Skeletal muscle satellite cell (primary cell): ENCODE measurements around the gene TOX2. TPM values are rescaled to one million over a fixed set of nuclear protein-coding genes. Genes with fewer than 3 reads are reported as not detected.
A peak's percentile ranks its signal among the peaks of the same experiment; 100 is the strongest.

Experiments used
- H3K27me3 ChIP-seq: 2 replicates; pipeline ENCODE4 v1.7.0; 2013; ENCODE audit warnings: low read length; ENCODE audit not compliant: control insufficient read depth, insufficient read depth
- H3K36me3 ChIP-seq: 2 replicates; pipeline ENCODE4 v1.7.0; 2013; ENCODE audit warnings: mild to moderate bottlenecking, control low read depth, low read length; ENCODE audit not compliant: insufficient read depth
- H3K4me1 ChIP-seq: 2 replicates; pipeline ENCODE4 v1.7.0; 2013; ENCODE audit warnings: low read length; ENCODE audit not compliant: control insufficient read depth, insufficient read depth
- H3K4me2 ChIP-seq: 2 replicates; pipeline ENCODE4 v1.7.0; 2013; ENCODE audit warnings: mild to moderate bottlenecking, low read length
- H3K4me3 ChIP-seq: 2 replicates; pipeline ENCODE4 v1.7.0; 2013; ENCODE audit warnings: low read length
- H3K9ac ChIP-seq: 2 replicates; pipeline ENCODE4 v1.7.0; 2013; ENCODE audit warnings: mild to moderate bottlenecking, low read depth, low read length, moderate library complexity
- H3K9me3 ChIP-seq: replicated peaks from 2 replicates; pipeline ENCODE4 v1.7.0; 2013; ENCODE audit warnings: mild to moderate bottlenecking, control low read depth, low read length
- total RNA-seq: library from RNA; depleted of rRNA; stranded (reverse); fragments of >200 nt; gene quantifications from 2 replicates; pipeline ENCODE4 v1.2.3, GENCODE V29; 2012; rRNA removed

Gene TOX2
- total RNA-seq: 0.22 and 0.76 TPM in 2 replicates

DNA sequence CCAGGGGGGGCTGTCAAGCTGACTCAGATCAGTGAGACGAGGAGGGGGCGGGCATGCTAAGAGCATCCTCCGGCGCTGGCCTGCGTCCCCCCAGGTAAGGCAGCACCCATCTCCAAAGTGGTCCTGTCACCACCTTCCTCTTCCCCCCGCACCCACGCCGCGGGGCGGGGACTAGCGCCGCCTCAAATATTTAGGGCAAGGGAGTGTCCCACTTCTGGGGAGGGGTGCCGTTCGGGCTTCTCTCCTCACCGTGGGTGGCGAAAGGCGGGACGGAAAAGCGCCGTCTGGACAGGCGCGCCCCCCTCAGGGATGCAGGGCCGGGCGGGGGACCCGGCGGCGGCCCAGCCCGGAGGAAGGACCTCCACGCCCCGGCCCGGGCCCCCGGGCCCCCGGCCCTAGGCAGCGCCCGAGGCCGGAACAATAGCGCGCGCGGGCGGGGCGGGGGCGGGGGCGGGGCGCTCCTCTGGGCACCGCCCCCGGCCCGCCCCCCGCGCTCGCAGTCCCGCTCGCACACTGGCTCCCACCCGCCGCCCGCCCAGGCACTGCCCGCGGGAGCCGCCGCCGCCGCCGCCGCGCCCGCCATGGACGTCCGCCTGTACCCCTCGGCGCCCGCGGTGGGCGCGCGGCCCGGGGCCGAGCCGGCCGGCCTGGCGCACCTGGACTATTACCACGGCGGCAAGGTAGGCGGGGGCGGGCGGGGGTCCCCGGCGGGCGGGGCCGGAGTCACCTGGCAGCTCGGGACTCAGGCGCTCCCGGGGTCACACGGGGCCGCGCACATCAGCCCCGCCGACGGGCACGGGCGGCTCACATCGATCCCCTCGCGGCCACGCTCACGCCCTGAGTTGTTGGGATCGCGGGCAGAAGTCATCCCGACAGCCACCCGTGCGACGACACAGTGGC lies at the start of gene TOX2:
TSS of gene TOX2 (plus strand) at position 542 of the 900 bp plus-strand sequence. CDS start at position 582, 40 bp downstream.
- Histone ChIP-seq H3K4me1 (peaks cover 13% of the 10 kb centered on the region), H3K4me2 (peak within 1 kb of the TSS; percentile 54), H3K4me3 (peak within 1 kb of the TSS; percentile 20), H3K36me3 (no peaks in the 10 kb centered on the region), H3K27me3 (peaks cover 73% of the 10 kb centered on the region), H3K9ac (no peak within 1 kb of the TSS), H3K9me3 (peaks cover 12% of the 10 kb centered on the region)

DNA sequence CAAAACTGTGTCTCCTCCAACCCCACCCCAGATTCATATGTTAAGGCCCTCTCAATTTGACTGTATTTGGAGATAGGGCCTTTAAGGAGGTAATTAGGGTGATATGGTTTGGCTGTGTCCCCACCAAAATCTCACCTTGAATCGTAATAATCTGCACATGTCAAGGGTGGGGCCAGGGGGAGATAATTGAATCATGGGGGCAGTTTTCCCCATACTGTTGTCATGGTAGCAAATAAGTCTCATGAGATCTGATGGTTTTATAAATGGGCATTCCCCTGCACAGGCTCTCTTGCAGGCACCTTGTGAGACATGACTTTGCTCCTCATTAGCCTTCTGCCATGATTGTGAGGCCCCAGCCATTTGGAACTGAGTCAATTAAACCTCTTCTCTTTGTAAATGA lies 46.6 kb upstream of the TOX2 start:
- no peak overlapping the region for H3K4me3 ChIP-seq
- no peaks in the 10 kb centered on the region for H3K4me1 ChIP-seq
- H3K27me3 ChIP-seq: peaks cover 10% of the 10 kb centered on the region
- H3K9me3 ChIP-seq: no peaks in the 10 kb centered on the region
- no peak overlapping the region for H3K9ac ChIP-seq
- no peaks in the 10 kb centered on the region for H3K36me3 ChIP-seq
- no peak overlapping the region for H3K4me2 ChIP-seq

- H3K27me3 ChIP-seq: peaks cover 2% of the 10 kb centered on the region
- no peak overlapping the region for H3K4me2 ChIP-seq
- H3K4me1 ChIP-seq: no peaks in the 10 kb centered on the region
- no peaks in the 10 kb centered on the region for H3K36me3 ChIP-seq
- H3K9ac ChIP-seq: no peak overlapping the region
- H3K9me3 ChIP-seq: no peaks in the 10 kb centered on the region
- no peak overlapping the region for H3K4me3 ChIP-seq
These were observed 44.2 kb upstream of the TOX2 start for GRCh38 chr20:43870484-43870883.

GRCh38 chr20:43878776-43879175 lies 35.9 kb upstream of the TOX2 start:
- Histone ChIP-seq H3K9me3 (no peaks in the 10 kb centered on the region), H3K4me2 (no peak overlapping the region), H3K4me1 (no peaks in the 10 kb centered on the region), H3K9ac (no peak overlapping the region), H3K4me3 (no peak overlapping the region), H3K36me3 (no peaks in the 10 kb centered on the region), H3K27me3 (peaks cover 33% of the 10 kb centered on the region)

GRCh38 chr20:43893930-43894329 lies 20.7 kb upstream of the TOX2 start:
- H3K4me1 ChIP-seq: no peaks in the 10 kb centered on the region
- no peak overlapping the region for H3K9ac ChIP-seq
- no peaks in the 10 kb centered on the region for H3K36me3 ChIP-seq
- H3K4me2 ChIP-seq: no peak overlapping the region
- peaks cover 28% of the 10 kb centered on the region for H3K27me3 ChIP-seq
- H3K9me3 ChIP-seq: peaks cover 4% of the 10 kb centered on the region
- H3K4me3 ChIP-seq: no peak overlapping the region

- no peak overlapping the region for H3K4me2 ChIP-seq
- no peak overlapping the region for H3K9ac ChIP-seq
- H3K27me3 ChIP-seq: peaks cover 32% of the 10 kb centered on the region
- no peaks in the 10 kb centered on the region for H3K36me3 ChIP-seq
- peaks cover 4% of the 10 kb centered on the region for H3K9me3 ChIP-seq
- H3K4me1 ChIP-seq: no peaks in the 10 kb centered on the region
- H3K4me3 ChIP-seq: no peak overlapping the region
These were observed 20.2 kb upstream of the TOX2 start for GRCh38 chr20:43894491-43894890.

- Histone ChIP-seq H3K9me3 (peaks cover 2% of the 10 kb centered on the region), H3K4me1 (no peaks in the 10 kb centered on the region), H3K4me3 (no peak overlapping the region), H3K9ac (no peak overlapping the region), H3K4me2 (no peak overlapping the region), H3K36me3 (no peaks in the 10 kb centered on the region), H3K27me3 (peaks cover 32% of the 10 kb centered on the region)
These were observed 19.4 kb upstream of the TOX2 start for GRCh38 chr20:43895235-43895634.

- H3K9ac ChIP-seq: no peak overlapping the region
- peaks cover 20% of the 10 kb centered on the region for H3K27me3 ChIP-seq
- H3K9me3 ChIP-seq: no peaks in the 10 kb centered on the region
- no peaks in the 10 kb centered on the region for H3K4me1 ChIP-seq
- H3K4me2 ChIP-seq: no peak overlapping the region
- no peak overlapping the region for H3K4me3 ChIP-seq
- no peaks in the 10 kb centered on the region for H3K36me3 ChIP-seq
These were observed 15.2 kb upstream of the TOX2 start for GRCh38 chr20:43899274-43900120.

DNA sequence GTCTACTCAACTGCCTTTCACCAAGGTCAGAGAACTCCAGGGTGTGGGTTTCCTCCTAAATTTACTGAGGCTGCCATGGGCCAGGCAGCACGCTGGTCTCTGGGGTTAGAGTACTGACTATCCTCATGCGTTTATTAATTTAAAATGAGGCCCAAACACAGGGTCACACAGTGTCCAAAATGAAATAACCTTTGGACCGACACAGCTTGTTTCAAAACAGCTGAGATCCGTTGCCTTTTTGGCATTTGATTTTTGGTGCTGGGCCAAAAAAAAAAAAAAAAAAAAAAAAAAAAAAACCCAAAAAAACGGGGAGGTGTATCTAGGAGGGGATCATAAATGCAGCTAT lies 14.6 kb upstream of the TOX2 start:
- H3K9me3 ChIP-seq: no peaks in the 10 kb centered on the region
- no peaks in the 10 kb centered on the region for H3K4me1 ChIP-seq
- no peak overlapping the region for H3K4me2 ChIP-seq
- peaks cover 20% of the 10 kb centered on the region for H3K27me3 ChIP-seq
- H3K9ac ChIP-seq: no peak overlapping the region
- no peak overlapping the region for H3K4me3 ChIP-seq
- H3K36me3 ChIP-seq: no peaks in the 10 kb centered on the region

DNA sequence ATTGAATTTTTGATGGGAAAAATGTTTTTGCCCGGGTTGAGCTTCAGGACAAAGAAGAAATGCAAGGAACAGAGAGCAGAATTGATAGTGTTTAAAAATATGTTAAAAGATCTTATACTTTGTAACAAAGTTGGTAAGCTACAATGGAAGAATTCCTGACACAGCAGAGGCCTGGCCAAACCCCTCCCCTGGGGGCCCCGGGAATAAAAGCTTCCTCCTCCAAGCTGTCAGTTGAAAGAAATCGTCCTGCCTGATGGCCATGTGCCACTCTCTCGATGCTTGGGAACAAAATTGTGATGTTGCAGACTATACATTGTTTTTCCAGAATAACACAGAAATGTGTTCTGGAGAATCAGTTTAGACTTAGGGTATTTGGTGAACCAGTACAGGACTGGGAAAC lies 14.2 kb upstream of the TOX2 start:
- H3K4me2 ChIP-seq: no peak overlapping the region

GRCh38 chr20:43901296-43901695 lies 13.4 kb upstream of the TOX2 start:
- H3K9ac ChIP-seq: no peak overlapping the region
- H3K4me3 ChIP-seq: no peak overlapping the region
- H3K27me3 ChIP-seq: peaks cover 21% of the 10 kb centered on the region
- no peaks in the 10 kb centered on the region for H3K9me3 ChIP-seq
- no peaks in the 10 kb centered on the region for H3K4me1 ChIP-seq
- no peak overlapping the region for H3K4me2 ChIP-seq
- no peaks in the 10 kb centered on the region for H3K36me3 ChIP-seq

More for the DNA sequence above, 14.2 kb upstream of the TOX2 start:
- no peaks in the 10 kb centered on the region for H3K36me3 ChIP-seq
- no peak overlapping the region for H3K9ac ChIP-seq
- peaks cover 20% of the 10 kb centered on the region for H3K27me3 ChIP-seq
- no peak overlapping the region for H3K4me3 ChIP-seq
- no peaks in the 10 kb centered on the region for H3K4me1 ChIP-seq
- H3K9me3 ChIP-seq: no peaks in the 10 kb centered on the region
